Aorta (tissue), 5 donors: Measurements from ENCODE around the gene C2orf49. TPM values are rescaled to one million over a fixed set of nuclear protein-coding genes. Genes with fewer than 3 reads are reported as not detected.

ENCODE experiments used
- ATAC-seq: fragments of 200-7000 bp; cut with Tn5 transposase; one replicate; pipeline ENCODE4 v1.9.1; 2022; ENCODE audit warnings: moderate library complexity; ENCODE audit not compliant: low FRiP score
- DNase-seq, 2 donors: peaks; one replicate each; pipeline ENCODE4 v3.0.0-alpha.2; 2020
- H3K27ac ChIP-seq, 2 donors: one replicate each; pipeline ENCODE4 v1.5.1; 2013; ENCODE audit warnings: low read length in 2 of 2, mild to moderate bottlenecking in 2 of 2, moderate library complexity in 2 of 2, control low read depth in 1 of 2, inconsistent platforms in 1 of 2, low read depth in 1 of 2
- H3K27me3 ChIP-seq, 2 donors: one replicate each; pipeline ENCODE4 v1.6.1; 2013; ENCODE audit warnings: control low read depth in 1 of 2, low read length in 1 of 2, mild to moderate bottlenecking in 1 of 2, moderate library complexity in 1 of 2; ENCODE audit not compliant: insufficient read depth in 2 of 2, control insufficient read depth in 1 of 2
- H3K36me3 ChIP-seq, 2 donors: one replicate each; pipeline ENCODE4 v1.6.1; 2013; ENCODE audit warnings: control low read depth in 1 of 2, low read length in 1 of 2, mild to moderate bottlenecking in 1 of 2; ENCODE audit not compliant: insufficient read depth in 2 of 2, control insufficient read depth in 1 of 2
- H3K4me1 ChIP-seq, 2 donors: one replicate each; pipeline ENCODE4 v1.6.1; 2013; ENCODE audit warnings: low read length in 2 of 2, control low read depth in 1 of 2, mild to moderate bottlenecking in 1 of 2, moderate library complexity in 1 of 2; ENCODE audit not compliant: insufficient read depth in 2 of 2, control insufficient read depth in 1 of 2
- H3K4me3 ChIP-seq, 2 donors: one replicate each; pipeline ENCODE4 v1.5.1; 2013; ENCODE audit warnings: low read length in 2 of 2, control low read depth in 1 of 2, mild to moderate bottlenecking in 1 of 2
- H3K9me3 ChIP-seq: one replicate; pipeline ENCODE4 v1.6.1; 2013; ENCODE audit warnings: mild to moderate bottlenecking, low read length; ENCODE audit not compliant: control insufficient read depth
- WGBS, 2 donors: extraction: QIAGEN DNeasy Blood & Tissue Kit; methylation state at CpG; one replicate each; pipeline ENCODE4 v1.1.7; 2013; 5-methylcytosine and 5-hydroxymethylcytosine counted together
- intact Hi-C, 2 donors: fragments of 100-400 bp; cut with DNase I; formaldehyde crosslinking; loops; one replicate each; pipeline versions ENCODE4 v1.14.2 to v1.15.0; 2022
- polyA plus RNA-seq, 2 donors: library from polyadenylated mRNA; stranded (reverse); fragments of 200-250 nt; gene quantifications; one replicate each; pipeline ENCODE4 v1.2.3, GENCODE V29; 2013
- total RNA-seq, 2 donors: library from RNA; stranded (reverse); fragmentation: NEBNext Ultra II Directional; extraction: Animal tissue kit (Norgen Biotek cat#: 25700); gene quantifications; one replicate each; pipeline ENCODE4 v1.2.1, GENCODE V29; 2021
- donor health status: healthy with polysubstance abuse.
- donor health status: Bipolar disorder and iron deficiency.
- donor health status: DM: no; HTN: no; CAD: no.
- donor health status: DM: no; HTN: no; CAD: no.
- donor health status: DM: yes; HTN: yes; CAD: no.

C2orf49 gene
- total and polyA plus RNA-seq, 4 donors = 10.9 to 20.8 (median 12.8) TPM

DNA sequence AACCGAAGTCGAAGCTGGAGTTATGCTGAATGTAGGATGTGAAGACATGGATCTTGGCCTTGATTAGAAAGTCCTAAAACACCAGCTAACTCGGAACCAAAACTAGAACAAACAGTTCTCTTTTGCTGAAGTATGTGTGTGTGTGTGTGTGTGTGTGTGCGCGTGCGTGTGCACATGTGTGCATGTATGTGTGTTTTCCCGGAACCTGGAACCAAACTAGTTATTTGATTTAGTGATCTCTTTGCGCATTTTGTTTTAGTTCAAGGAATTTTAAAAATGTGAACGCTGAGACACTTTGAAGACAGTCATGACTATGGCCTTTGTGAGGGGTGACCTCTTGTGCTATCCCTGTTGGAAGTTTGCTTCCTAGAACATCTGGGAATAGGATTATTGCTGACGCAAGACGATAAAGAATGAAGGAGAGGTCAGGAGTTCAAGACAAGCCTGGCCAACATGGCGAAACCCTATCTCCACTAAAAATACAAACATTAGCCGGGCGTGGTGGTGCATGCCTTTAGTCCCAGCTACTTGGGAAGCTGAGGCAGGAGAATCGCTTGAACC lies 37.7 kb downstream of the C2orf49 start:
- peak; percentile 65 for ATAC-seq
- no peaks in the 10 kb centered on the region for H3K9me3 ChIP-seq
- H3K4me3 ChIP-seq = no peak overlapping the region
- intact Hi-C loops = no loop called here
- WGBS, 2 donors = 83 to 87% methylated on average over 15 of the region's 15 CpGs
- H3K36me3 ChIP-seq = no peaks in the 10 kb centered on the region
- no peaks in the 10 kb centered on the region for H3K4me1 ChIP-seq
- no peak for DNase-seq
- H3K27ac ChIP-seq = no peak overlapping the region
- H3K27me3 ChIP-seq = no peaks in the 10 kb centered on the region

DNA sequence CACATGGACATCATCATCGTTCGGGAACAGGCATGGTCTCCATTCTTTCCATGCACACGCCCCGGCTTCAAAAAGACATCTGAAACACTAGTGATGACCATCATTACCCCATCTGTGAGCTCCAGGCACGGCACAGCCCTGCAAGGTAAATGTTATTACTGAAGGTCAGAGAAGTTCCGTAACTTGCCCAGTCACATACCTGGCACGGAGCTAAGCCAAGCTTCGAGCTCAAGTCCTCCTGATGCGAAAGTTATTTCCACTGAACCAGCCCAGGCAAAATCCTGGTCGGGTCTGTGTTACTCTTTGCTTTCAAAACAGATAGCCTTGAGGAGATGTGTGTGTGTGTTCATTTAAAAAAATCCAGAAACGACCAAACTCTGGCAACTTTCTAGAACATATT lies 38.7 kb downstream of the C2orf49 start:
- no peaks in the 10 kb centered on the region for H3K4me1 ChIP-seq
- H3K36me3 ChIP-seq = no peaks in the 10 kb centered on the region
- no peak for ATAC-seq

DNA sequence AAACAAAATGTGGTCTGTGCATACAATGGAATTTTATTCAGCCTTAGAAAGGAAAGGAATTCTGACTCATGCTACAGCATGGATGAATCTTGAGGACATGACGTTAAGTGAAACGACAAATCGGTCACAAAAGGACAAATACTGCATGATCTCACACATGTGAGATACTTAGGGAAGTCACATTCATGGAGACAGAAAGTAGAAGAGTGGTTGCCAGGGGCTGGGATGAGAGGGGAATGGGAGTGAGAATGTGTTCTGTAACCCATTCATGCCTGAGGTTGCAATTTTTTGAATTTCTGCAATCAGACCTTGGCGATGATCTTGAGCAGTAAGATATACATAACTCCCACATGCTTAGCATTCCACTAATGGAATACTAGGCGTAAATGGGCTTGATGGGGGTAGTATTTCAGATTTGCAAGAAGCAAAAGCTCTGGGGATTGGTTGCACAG lies 39.5 kb downstream of the C2orf49 start:
- 88 to 91% methylated on average over 5 of the region's 5 CpGs for WGBS, 2 donors
- DNase-seq = no peak
- no peaks in the 10 kb centered on the region for H3K4me1 ChIP-seq

More for the DNA sequence above, 38.7 kb downstream of the C2orf49 start:
- 55 to 88% methylated on average over 11 of the region's 11 CpGs for WGBS, 2 donors
- no peak for DNase-seq
- Histone ChIP-seq H3K27ac (no peak overlapping the region), H3K9me3 (no peaks in the 10 kb centered on the region), H3K27me3 (no peaks in the 10 kb centered on the region), H3K4me3 (no peak overlapping the region)
- intact Hi-C loops = no loop called here

DNA sequence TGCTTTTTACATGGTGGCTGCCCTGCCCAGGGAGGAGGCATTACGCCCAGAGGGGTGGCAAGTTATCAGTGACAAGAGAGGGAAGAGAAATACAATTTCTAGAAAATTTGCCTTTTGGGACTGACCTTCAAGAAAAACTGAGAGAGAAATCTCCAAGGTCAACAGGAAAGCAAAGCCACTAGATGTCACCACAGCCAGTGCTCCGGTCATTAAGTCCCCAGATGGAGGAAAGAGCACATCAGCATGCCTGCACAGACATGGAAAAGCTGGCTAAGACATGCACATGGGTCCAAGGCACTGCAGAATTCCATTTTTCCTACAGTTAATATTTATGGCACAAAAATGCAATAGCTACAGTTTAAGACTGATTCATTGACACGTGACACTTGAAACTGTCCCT lies 40.5 kb downstream of the C2orf49 start:
- 84 to 88% methylated on average over 3 of the region's 3 CpGs for WGBS, 2 donors
- H3K36me3 ChIP-seq = no peaks in the 10 kb centered on the region
- no peaks in the 10 kb centered on the region for H3K4me1 ChIP-seq
- DNase-seq (no peak), ATAC-seq (no peak)
- H3K9me3 ChIP-seq = no peaks in the 10 kb centered on the region
- intact Hi-C loops = no loop called here
- H3K27ac ChIP-seq = no peak overlapping the region
- H3K27me3 ChIP-seq = no peaks in the 10 kb centered on the region
- no peak overlapping the region for H3K4me3 ChIP-seq

More for the DNA sequence above, 39.5 kb downstream of the C2orf49 start:
- H3K9me3 ChIP-seq = no peaks in the 10 kb centered on the region
- H3K4me3 ChIP-seq = no peak overlapping the region
- intact Hi-C loops = no loop called here
- H3K27me3 ChIP-seq = no peaks in the 10 kb centered on the region
- H3K27ac ChIP-seq = no peak overlapping the region
- no peaks in the 10 kb centered on the region for H3K36me3 ChIP-seq
- no peak for ATAC-seq

DNA sequence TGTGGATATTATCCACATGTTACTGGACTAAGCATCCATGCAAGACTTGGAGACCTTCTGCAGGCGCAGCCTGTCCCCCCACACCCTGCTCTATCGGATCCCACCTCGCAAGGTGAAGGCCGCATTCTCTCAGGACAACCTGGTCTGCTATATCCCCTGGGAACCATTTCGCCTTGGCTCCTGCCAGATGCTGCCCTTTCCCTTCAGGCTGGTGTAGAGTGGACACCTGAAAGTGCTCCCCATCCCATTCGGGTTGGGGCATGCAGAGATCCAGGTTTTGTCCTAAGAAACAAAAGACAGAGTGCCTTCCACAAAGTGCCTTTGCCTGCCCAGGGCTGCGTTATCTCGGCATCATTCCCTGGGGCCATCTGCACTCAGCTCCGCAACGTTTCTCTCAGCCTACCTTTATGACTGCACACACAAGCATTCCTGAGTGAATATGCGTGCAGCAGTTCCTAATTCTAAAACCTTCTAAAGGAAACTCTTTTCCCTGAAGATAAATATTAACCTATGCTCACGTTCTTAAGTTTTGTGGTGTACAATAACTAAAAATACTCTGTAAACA lies 41.0 kb downstream of the C2orf49 start:
- intact Hi-C loops = no loop called here
- H3K4me3 ChIP-seq = no peak overlapping the region
- no peaks in the 10 kb centered on the region for H3K9me3 ChIP-seq
- no peaks in the 10 kb centered on the region for H3K27me3 ChIP-seq
- no peaks in the 10 kb centered on the region for H3K4me1 ChIP-seq
- 87 to 88% methylated on average over 12 of the region's 12 CpGs for WGBS, 2 donors
- no peak for DNase-seq
- H3K36me3 ChIP-seq = no peaks in the 10 kb centered on the region
- no peak for ATAC-seq
- H3K27ac ChIP-seq = no peak overlapping the region

DNA sequence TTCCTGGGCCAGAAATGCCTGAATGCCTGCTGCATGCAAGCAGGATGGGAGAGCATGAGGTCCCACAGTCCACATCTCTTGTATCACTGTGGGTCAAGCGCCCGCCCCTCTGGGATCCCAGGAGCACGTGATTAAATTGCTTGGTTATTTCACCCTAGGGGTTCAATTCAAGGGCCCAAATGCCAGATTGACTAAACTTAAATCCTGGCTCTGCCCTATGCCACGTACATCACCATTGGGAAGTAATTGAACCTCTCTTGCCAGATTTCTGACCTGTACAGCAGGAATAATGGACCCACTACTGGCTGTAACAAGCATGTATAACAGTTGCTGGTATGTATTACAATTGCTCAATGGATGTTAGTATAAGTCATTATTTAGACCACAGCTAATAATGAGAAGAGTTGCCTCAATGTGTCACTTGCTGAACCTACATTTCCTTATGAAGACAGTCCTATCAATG lies 41.6 kb downstream of the C2orf49 start:
- DNase-seq (no peak), ATAC-seq (no peak)
- H3K27me3 ChIP-seq = no peaks in the 10 kb centered on the region
- no peak overlapping the region for H3K27ac ChIP-seq
- H3K4me1 ChIP-seq = no peaks in the 10 kb centered on the region
- no peak overlapping the region for H3K4me3 ChIP-seq
- intact Hi-C loops = no loop called here
- no peaks in the 10 kb centered on the region for H3K9me3 ChIP-seq
- WGBS, 2 donors = 86 to 94% methylated on average over 4 of the region's 4 CpGs
- no peaks in the 10 kb centered on the region for H3K36me3 ChIP-seq

DNA sequence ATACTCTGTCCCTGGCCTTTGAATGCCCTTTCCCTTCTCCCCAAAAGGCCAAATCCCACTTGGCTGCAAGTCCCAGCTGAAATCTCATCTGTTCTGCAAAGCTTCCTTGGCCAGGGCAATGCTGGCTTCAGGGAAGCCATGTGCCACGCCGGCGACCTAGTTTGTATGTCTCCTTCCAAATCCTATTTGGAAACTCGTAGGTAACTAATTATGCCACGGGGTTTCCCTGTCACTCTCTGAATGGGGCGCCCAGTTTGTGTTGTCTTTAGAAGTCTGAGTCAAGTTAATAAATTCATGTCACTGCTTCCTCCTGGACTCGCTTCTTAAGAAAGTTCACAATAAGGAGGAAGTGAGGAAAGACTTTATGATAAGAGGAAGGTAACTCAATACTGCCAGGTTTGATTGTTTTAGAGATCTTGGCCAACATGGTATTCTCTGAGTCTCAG lies 42.4 kb downstream of the C2orf49 start:
- no peak for ATAC-seq
- Histone ChIP-seq H3K27ac (peak overlapping the region; percentile 51 to 63), H3K4me3 (no peak overlapping the region), H3K9me3 (no peaks in the 10 kb centered on the region), H3K27me3 (no peaks in the 10 kb centered on the region), H3K4me1 (no peaks in the 10 kb centered on the region), H3K36me3 (no peaks in the 10 kb centered on the region)
- DNase-seq = no peak
- intact Hi-C loops = no loop called here
- 78 to 87% methylated on average over 7 of the region's 7 CpGs for WGBS, 2 donors

DNA sequence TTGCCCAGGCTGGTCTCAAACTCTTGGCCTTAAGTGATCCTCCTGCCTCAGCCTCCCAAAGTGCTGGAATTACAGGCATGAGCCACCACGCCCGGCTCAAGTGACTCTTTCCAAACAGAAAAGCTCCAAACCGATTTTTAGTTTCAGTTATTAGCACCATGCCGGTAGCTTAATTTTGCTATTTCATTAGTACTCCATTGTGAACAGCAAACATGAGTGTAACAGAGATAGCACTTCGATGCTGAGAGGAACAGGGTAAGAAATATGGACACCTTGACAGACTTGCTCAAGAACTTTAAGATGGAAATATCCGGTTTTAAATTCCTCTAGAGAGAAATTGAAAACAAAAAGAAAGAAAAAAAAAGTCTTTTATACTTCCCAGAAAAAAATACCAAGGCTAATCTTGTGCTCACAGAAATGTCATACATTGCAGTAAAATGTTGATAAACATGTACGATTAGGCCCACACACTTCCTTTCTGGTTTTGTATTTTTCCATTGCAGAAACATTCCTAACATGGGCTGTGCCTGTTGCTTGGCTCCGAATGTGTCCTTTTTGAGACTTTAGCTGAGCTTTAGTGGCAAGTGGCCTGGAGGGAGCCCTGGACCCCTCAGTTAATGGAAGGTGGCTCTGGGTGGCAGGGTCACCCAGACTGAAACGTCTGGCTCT lies 43.2 kb downstream of the C2orf49 start:
- WGBS, 2 donors = 30 to 50% methylated on average over 9 of the region's 9 CpGs
- intact Hi-C loops = no loop called here
- no peak overlapping the region for H3K4me3 ChIP-seq
- ATAC-seq = no peak
- H3K4me1 ChIP-seq = no peaks in the 10 kb centered on the region
- no peaks in the 10 kb centered on the region for H3K27me3 ChIP-seq
- H3K9me3 ChIP-seq = no peaks in the 10 kb centered on the region
- H3K36me3 ChIP-seq = peaks cover 3% of the 10 kb centered on the region in 2 donors
- DNase-seq = no peak
- H3K27ac ChIP-seq = peak overlapping the region; percentile 13 to 63
